SH-SY5Y (cell line): Measurements from ENCODE around the gene DEFB116.

Experiments
- GATA2 ChIP-seq: IDR thresholded peaks from 2 replicates; pipeline ENCODE4 v1.6.1; 2011; ENCODE audit warnings: mild to moderate bottlenecking, low read depth, low read length
- GATA3 ChIP-seq: IDR thresholded peaks from 2 replicates; pipeline ENCODE4 v1.6.1; 2011; ENCODE audit warnings: low read depth, mild to moderate bottlenecking, low read length, moderate library complexity

- TF ChIP-seq GATA3 (no peak), GATA2 (no peak)
These were observed 33.9 kb downstream of the DEFB116 start for GRCh38 chr20:31274441-31274840.
